Ovary (tissue), 9 donors: ENCODE measurements around the gene FNBP1. TPM values are rescaled to one million over a fixed set of nuclear protein-coding genes. Genes with fewer than 3 reads are reported as not detected.

Source experiments
- DNase-seq, 5 donors: peaks; one replicate each; pipeline ENCODE4 v3.0.0-alpha.2; 2019 to 2020
- H3K27ac ChIP-seq, 2 donors: fragments of 200-600 bp; one replicate each; pipeline versions ENCODE4 v1.5.1 to v1.8.0; 2019 to 2022
- H3K27me3 ChIP-seq: fragments of 200-600 bp; one replicate; pipeline ENCODE4 v1.8.0; 2022
- H3K36me3 ChIP-seq: fragments of 200-600 bp; sonication (generic); one replicate; pipeline ENCODE4 v1.5.1; 2019
- H3K4me1 ChIP-seq: one replicate; pipeline ENCODE4 v1.8.1; 2013; ENCODE audit warnings: mild to moderate bottlenecking, moderate library complexity; ENCODE audit not compliant: insufficient read depth
- H3K4me3 ChIP-seq: fragments of 200-600 bp; sonication (generic); one replicate; pipeline ENCODE4 v1.5.1; 2017
- H3K9me3 ChIP-seq, 2 donors: fragments of 200-600 bp in 1 of 2; sonication (generic) in 1 of 2; one replicate each; pipeline versions ENCODE4 v1.5.1 to v1.8.1; 2013 to 2019; ENCODE audit warnings: mild to moderate bottlenecking in 1 of 2, moderate library complexity in 1 of 2
- EP300 ChIP-seq: sonication (generic); formaldehyde crosslinking; IDR thresholded peaks from one replicate; pipeline ENCODE4 v1.6.1; 2017; ENCODE audit warnings: antibody characterized with exemption
- POLR2A ChIP-seq: fragments of 450-650 bp; IDR thresholded peaks from one replicate; pipeline ENCODE4 v1.6.1; 2017; ENCODE audit warnings: antibody characterized with exemption, mild to moderate bottlenecking, moderate library complexity
- WGBS, 3 donors: extraction: QIAGEN DNeasy Blood & Tissue Kit in 1 of 3; methylation state at CpG; one replicate each; pipeline versions ENCODE4 v1.1.5 to v1.1.7; 2013 to 2017; 5-methylcytosine and 5-hydroxymethylcytosine counted together
- intact Hi-C, 4 donors: fragments of 100-400 bp; cut with DNase I; formaldehyde crosslinking; loops; one replicate each; pipeline versions ENCODE4 v1.11.0 to v1.15.1; 2022 to 2023
- polyA plus RNA-seq, 2 donors: library from polyadenylated mRNA; stranded (reverse); fragments of 200-250 nt in 1 of 2; fragments of 350-450 nt in 1 of 2; fragmentation: Illumina TruSeq in 1 of 2; extraction: RNeasy Lipid Tissue Mini Kit (QIAGEN cat#74804) in 1 of 2; gene quantifications; one replicate each; pipeline ENCODE4 v1.2.3, GENCODE V29; 2013 to 2014
- total RNA-seq, 7 donors: library from RNA; depleted of rRNA in 2 of 7; stranded (reverse); fragments of >200 nt in 2 of 7; fragmentation: NEBNext Ultra II Directional in 3 of 7; extraction: Animal tissue kit (Norgen Biotek cat#: 25700) in 3 of 7; gene quantifications; one replicate each; pipeline versions ENCODE4 v1.1.0 to v1.2.4, GENCODE V29; 2016 to 2023
- TF ChIP-seq, protein P1 (sequence below), 3 donors: fragments of 450-650 bp in 2 of 3; fragments of 200-600 bp in 1 of 3; IDR thresholded peaks; one replicate each; pipeline versions ENCODE4 v1.5.1 to v1.8.0; 2016 to 2022; ENCODE audit warnings: antibody characterized with exemption in 3 of 3, mild to moderate bottlenecking in 1 of 3
- donor health status: DM: no; HTN: no; CAD: no; lungs with moderate emphysema.
- donor health status: DM: no; HTN: no; CAD: no.
- donor health status: Bipolar disorder and iron deficiency.
- donor health status: DM: yes; HTN: yes; CAD: no.
- donor health status: DM: no; HTN: no; CAD: no.
- donor health status: DM: yes; HTN: yes; CAD: no.

The FNBP1 gene
- total and polyA plus RNA-seq, 9 donors = 18.0 to 61.5 (median 49.0) TPM

DNA sequence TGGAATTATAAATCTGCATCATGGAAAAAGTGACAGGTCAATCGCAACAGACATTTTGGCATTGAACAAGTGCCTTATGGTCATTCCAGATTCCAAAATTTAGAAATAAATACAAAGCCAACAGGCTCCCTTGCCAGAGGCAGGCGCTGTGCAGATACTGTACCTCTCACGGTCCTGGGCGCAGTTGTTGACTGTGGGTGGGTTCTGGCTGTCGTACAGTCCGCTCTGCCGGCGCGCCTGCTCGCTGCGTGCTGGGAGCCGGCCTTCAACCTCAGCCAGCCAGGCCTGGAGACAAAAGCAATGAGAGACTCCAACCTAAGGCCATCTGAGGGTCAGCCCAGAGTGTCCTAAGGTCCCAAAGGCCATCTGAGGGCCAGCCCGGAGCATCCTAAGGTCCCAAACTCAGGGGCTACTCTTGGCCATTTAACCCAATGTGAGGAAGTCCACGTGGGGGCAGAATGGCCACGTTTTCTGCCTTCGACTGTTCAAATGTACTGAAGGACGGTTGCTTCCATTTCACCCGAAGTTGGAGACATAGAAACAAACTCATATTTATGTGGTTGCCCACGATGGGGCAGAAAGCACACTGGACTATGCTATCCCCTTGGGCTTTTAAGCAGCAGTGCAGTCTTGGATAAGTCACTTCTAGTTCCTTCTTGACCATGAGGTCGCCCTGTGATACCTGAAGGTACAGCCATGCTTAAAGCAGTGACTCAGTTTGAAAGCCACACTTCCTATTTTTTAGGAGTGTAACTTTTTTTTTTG, 142.5 kb downstream of the FNBP1 start:
- Histone ChIP-seq H3K27ac (no peak overlapping the region), H3K27me3 (no peaks in the 10 kb centered on the region), H3K9me3 (no peaks in the 10 kb centered on the region), H3K4me1 (no peaks in the 10 kb centered on the region), H3K4me3 (no peak overlapping the region), H3K36me3 (no peaks in the 10 kb centered on the region)
- DNase-seq = no peak
- WGBS, 3 donors = 91 to 94% (median 92%) methylated on average over 20 of the region's 20 CpGs
- no peak for TF ChIP-seq POLR2A
- TF ChIP-seq, protein P1, sequence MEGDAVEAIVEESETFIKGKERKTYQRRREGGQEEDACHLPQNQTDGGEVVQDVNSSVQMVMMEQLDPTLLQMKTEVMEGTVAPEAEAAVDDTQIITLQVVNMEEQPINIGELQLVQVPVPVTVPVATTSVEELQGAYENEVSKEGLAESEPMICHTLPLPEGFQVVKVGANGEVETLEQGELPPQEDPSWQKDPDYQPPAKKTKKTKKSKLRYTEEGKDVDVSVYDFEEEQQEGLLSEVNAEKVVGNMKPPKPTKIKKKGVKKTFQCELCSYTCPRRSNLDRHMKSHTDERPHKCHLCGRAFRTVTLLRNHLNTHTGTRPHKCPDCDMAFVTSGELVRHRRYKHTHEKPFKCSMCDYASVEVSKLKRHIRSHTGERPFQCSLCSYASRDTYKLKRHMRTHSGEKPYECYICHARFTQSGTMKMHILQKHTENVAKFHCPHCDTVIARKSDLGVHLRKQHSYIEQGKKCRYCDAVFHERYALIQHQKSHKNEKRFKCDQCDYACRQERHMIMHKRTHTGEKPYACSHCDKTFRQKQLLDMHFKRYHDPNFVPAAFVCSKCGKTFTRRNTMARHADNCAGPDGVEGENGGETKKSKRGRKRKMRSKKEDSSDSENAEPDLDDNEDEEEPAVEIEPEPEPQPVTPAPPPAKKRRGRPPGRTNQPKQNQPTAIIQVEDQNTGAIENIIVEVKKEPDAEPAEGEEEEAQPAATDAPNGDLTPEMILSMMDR (IDR thresholded peaks at IDR 0.05) = no peak
- TF ChIP-seq EP300 = no peak
- intact Hi-C loops = no loop called here

DNA sequence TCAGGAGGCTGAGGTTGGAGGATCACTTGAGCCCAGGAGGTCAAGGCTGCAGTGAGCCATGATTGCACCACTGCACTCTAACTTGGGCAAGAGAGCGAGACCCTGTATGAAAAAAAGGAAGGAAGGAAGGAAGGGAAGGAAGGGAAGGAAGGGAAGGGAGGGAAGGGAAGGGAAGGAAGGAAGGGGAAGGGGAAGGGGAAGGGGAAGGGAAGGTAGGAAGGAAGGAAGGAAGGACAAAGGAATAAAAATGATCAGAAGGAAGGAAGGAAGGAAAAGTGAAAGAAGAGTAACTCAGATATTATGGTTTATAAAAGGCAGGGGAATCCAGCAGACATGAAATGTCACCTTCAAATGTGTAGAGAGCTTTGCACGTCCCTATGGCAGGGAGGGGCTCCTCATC, 143.4 kb downstream of the FNBP1 start:
- Histone ChIP-seq H3K4me3 (no peak overlapping the region), H3K9me3 (no peaks in the 10 kb centered on the region), H3K36me3 (no peaks in the 10 kb centered on the region), H3K27me3 (no peaks in the 10 kb centered on the region), H3K27ac (no peak overlapping the region), H3K4me1 (no peaks in the 10 kb centered on the region)
- TF ChIP-seq, protein P1 (IDR thresholded peaks at IDR 0.05) = no peak
- no peak for TF ChIP-seq EP300
- TF ChIP-seq POLR2A = no peak
- WGBS, 3 donors = 88 to 98% (median 93%) methylated on average over 2 of the region's 2 CpGs
- intact Hi-C loops = no loop called here
- DNase-seq = no peak

DNA sequence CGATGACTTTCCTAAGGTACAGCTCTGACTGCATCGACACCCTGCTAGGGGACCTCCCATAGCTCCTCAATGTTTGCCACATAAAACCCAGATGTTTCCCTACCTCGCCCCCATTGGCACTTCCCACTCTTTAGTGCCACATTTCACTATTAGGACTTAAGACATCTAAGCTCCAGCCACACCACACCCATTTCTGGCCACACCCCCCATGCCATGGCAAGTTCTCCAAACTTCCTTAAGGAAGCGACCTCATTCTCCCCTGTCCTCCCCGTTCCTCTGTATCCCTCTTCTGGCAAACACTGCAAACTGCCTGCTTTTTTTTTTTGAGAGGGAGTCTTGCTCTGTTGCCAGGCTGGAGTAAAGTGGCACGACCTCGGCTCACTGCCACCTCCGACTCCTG, 144.8 kb downstream of the FNBP1 start:
- H3K27me3 ChIP-seq = no peaks in the 10 kb centered on the region
- intact Hi-C loops = no loop called here
- DNase-seq = no peak
- no peak overlapping the region for H3K27ac ChIP-seq
- no peaks in the 10 kb centered on the region for H3K4me1 ChIP-seq
- H3K4me3 ChIP-seq = no peak overlapping the region
- H3K36me3 ChIP-seq = no peaks in the 10 kb centered on the region
- no peaks in the 10 kb centered on the region for H3K9me3 ChIP-seq
- 77 to 86% (median 80%) methylated on average over 8 of the region's 8 CpGs for WGBS, 3 donors
- TF ChIP-seq EP300 (no peak), POLR2A (no peak)
- TF ChIP-seq, protein P1 (IDR thresholded peaks at IDR 0.05) = no peak

DNA sequence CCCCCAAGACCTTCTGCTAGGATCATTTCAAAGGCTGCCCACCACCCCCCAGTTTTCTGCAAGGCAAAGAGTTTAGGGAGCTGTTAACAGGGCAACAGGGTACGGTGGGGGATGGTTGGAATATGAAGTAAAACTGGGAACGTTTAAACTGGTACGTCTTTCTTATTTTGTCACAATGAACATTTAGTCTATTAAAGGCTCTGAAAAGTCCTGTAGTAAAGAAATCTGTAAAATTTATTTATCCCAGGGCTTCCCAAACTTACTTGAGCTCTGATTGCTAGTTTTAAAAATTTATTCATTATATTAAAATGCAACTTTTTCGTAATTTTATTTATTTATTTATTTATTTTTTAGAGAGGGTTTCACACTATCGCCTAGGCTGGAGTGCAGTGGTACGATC, 145.7 kb downstream of the FNBP1 start:
- no peaks in the 10 kb centered on the region for H3K36me3 ChIP-seq
- 94 to 96% (median 94%) methylated on average over 6 of the region's 6 CpGs for WGBS, 3 donors
- TF ChIP-seq, protein P1 (IDR thresholded peaks at IDR 0.05) = no peak
- no peak for TF ChIP-seq POLR2A
- TF ChIP-seq EP300 = no peak
- intact Hi-C loops = no loop called here
- DNase-seq = no peak
- no peaks in the 10 kb centered on the region for H3K4me1 ChIP-seq
- no peak overlapping the region for H3K27ac ChIP-seq
- H3K27me3 ChIP-seq = no peaks in the 10 kb centered on the region
- H3K9me3 ChIP-seq = no peaks in the 10 kb centered on the region
- no peak overlapping the region for H3K4me3 ChIP-seq
